Spleen (tissue), 7 donors: ENCODE results near the gene PCNX1.

ENCODE experiments used
- CTCF ChIP-seq, 11 experiments: fragments of 200-600 bp in 7 of 11; fragments of 450-650 bp in 4 of 11; sonication (generic) in 4 of 11; IDR thresholded peaks in 8 of 11; conservative IDR thresholded peaks in 3 of 11; 1 replicate in 7 of 11; 2 replicates in 4 of 11; pipeline versions ENCODE4 v1.4.0 to v1.8.0; 2016 to 2021; ENCODE audit warnings: antibody characterized with exemption in 11 of 11, inconsistent platforms in 4 of 11, mild to moderate bottlenecking in 1 of 11
- POLR2A ChIP-seq, 3 donors: fragments of 450-650 bp; IDR thresholded peaks; one replicate each; pipeline ENCODE4 v1.5.1; 2017; ENCODE audit warnings: antibody characterized with exemption in 3 of 3, mild to moderate bottlenecking in 1 of 3
- POLR2AphosphoS5 ChIP-seq, 3 donors: sonication (generic); formaldehyde crosslinking; IDR thresholded peaks; one replicate each; pipeline ENCODE4 v1.5.1; 2017; ENCODE audit warnings: antibody characterized with exemption in 3 of 3
- donor health status: DM: no; HTN: no; CAD: no; lungs with moderate emphysema.
- donor health status: DM: no; HTN: no; CAD: no.
- donor health status: DM: no; HTN: no; CAD: no.

DNA sequence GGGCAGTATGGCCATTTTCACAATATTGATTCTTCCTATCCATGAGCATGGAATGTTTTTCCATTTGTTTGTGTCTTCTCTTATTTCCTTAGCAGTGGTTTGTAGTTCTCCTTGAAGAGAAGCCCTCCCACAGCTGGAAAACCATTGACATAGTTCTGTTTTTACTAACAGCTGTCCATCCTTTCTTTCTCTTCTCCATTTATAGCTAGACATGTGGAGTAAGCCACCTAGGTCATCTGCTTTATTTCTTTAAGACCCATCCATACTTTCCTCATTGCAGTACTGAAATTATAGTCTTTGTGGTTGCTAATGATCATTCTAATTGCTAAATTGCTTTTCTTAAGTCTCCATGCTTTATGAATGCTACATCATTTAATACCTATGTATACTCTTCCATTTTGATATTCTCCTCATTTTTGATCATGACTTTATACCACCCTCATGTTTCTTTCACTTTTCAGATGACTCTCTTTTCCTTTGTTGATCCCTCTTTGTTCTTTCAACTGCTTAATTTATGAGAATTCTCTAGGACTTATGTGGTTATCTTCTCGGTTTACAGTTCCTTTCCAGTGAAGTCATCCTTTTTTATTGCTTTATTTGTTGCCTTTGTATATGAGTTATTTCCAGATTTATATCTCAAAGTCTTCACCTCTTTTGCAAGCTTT lies 114.2 kb downstream of the PCNX1 start:
- TF ChIP-seq CTCF (IDR thresholded peaks at IDR 0.05 in 8 of 11, conservative IDR thresholded peaks at IDR 0.05 in 3 of 11) (no peak), POLR2AphosphoS5 (IDR thresholded peaks at IDR 0.05) (no peak), POLR2A (IDR thresholded peaks at IDR 0.05) (no peak)
